WTC11 (cell line): ENCODE data around the gene AQP12A. TPM values are rescaled to one million over a fixed set of nuclear protein-coding genes. Genes with fewer than 3 reads are reported as not detected.
A peak's percentile ranks its signal among the peaks of the same experiment; 100 is the strongest.

Source experiments
- ATAC-seq: fragments of 200-7000 bp; cut with Tn5 transposase; 2 replicates; pipeline ENCODE4 v1.10.0; 2021; ENCODE audit warnings: mild to moderate bottlenecking, moderate library complexity
- CTCF ChIA-PET: fragments of 300-600 bp; sonication (Branson Sonifier 250); formaldehyde crosslinking; loops from one replicate; lab custom pipeline; 2021; ENCODE audit warnings: antibody characterized with exemption; lab: Charles Lee
- POLR2A ChIA-PET: fragments of 350-600 bp; sonication (Branson Sonifier 250); formaldehyde crosslinking; loops from one replicate; lab custom pipeline; 2021; ENCODE audit warnings: antibody characterized with exemption; lab: Charles Lee
- DNase-seq: peaks from one replicate; pipeline ENCODE4 v3.0.0; 2021; ENCODE audit warnings: low spot score
- H3K27ac Mint-ChIP-seq: 2 replicates; pipeline ENCODE4 v1.8.0; 2021; ENCODE audit warnings: mixed read lengths
- H3K27me3 Mint-ChIP-seq: 2 replicates; pipeline ENCODE4 v1.8.0; 2021; ENCODE audit warnings: low read depth, mild to moderate bottlenecking, moderate library complexity, mixed read lengths
- H3K36me3 Mint-ChIP-seq: 2 replicates; pipeline ENCODE4 v1.8.0; 2021; ENCODE audit warnings: mixed read lengths
- H3K4me1 Mint-ChIP-seq: 2 replicates; pipeline ENCODE4 v1.8.0; 2022; ENCODE audit warnings: mixed read lengths
- H3K4me3 Mint-ChIP-seq: 2 replicates; pipeline ENCODE4 v1.8.0; 2021; ENCODE audit warnings: mild to moderate bottlenecking, moderate library complexity, mixed read lengths
- H3K9me3 Mint-ChIP-seq: 2 replicates; pipeline ENCODE4 v1.8.0; 2021; ENCODE audit warnings: mixed read lengths
- CDX4 ChIP-seq: fragments of 250-450 bp; sonication (Bioruptor Pico); IDR thresholded peaks from 2 replicates; pipeline ENCODE4 v1.9.0; 2021; ENCODE audit warnings: moderate library complexity, mild to moderate bottlenecking, inconsistent platforms, borderline replicate concordance
- CREB1 ChIP-seq: sonication (generic); formaldehyde crosslinking; IDR thresholded peaks from 2 replicates; pipeline ENCODE4 v1.8.0; 2023; ENCODE audit warnings: mild to moderate bottlenecking, missing genetic modification reagents
- EMX1 ChIP-seq: fragments of 250-450 bp; sonication (Bioruptor Pico); IDR thresholded peaks from 2 replicates; pipeline ENCODE4 v1.8.0; 2021; ENCODE audit warnings: mild to moderate bottlenecking
- FOXK1 ChIP-seq: sonication (generic); formaldehyde crosslinking; IDR thresholded peaks from 2 replicates; pipeline ENCODE4 v1.8.0; 2022; ENCODE audit warnings: mild to moderate bottlenecking, moderate library complexity, missing genetic modification reagents
- FOXP1 ChIP-seq: sonication (generic); formaldehyde crosslinking; IDR thresholded peaks from 2 replicates; pipeline ENCODE4 v1.8.0; 2022; ENCODE audit warnings: missing genetic modification reagents, mild to moderate bottlenecking, moderate library complexity, borderline replicate concordance
- GABPB1 ChIP-seq: sonication (generic); formaldehyde crosslinking; IDR thresholded peaks from 2 replicates; pipeline ENCODE4 v1.8.1; 2023; ENCODE audit warnings: mild to moderate bottlenecking, missing genetic modification reagents
- JAZF1 ChIP-seq: fragments of 250-450 bp; sonication (Bioruptor Pico); IDR thresholded peaks from 2 replicates; pipeline ENCODE4 v1.9.0; 2021; ENCODE audit warnings: moderate library complexity, mild to moderate bottlenecking, inconsistent platforms
- KAT7 ChIP-seq: sonication (generic); formaldehyde crosslinking; IDR thresholded peaks from 2 replicates; pipeline ENCODE4 v1.8.1; 2023; ENCODE audit warnings: missing genetic modification reagents, mild to moderate bottlenecking, borderline replicate concordance
- MXD4 ChIP-seq: fragments of 250-450 bp; sonication (Bioruptor Pico); IDR thresholded peaks from 2 replicates; pipeline ENCODE4 v1.8.0; 2021; ENCODE audit warnings: mild to moderate bottlenecking, moderate library complexity, borderline replicate concordance
- MYBL2 ChIP-seq: sonication (generic); formaldehyde crosslinking; IDR thresholded peaks from 2 replicates; pipeline ENCODE4 v1.8.1; 2023; ENCODE audit warnings: mild to moderate bottlenecking, moderate library complexity, missing genetic modification reagents
- NFE2L1 ChIP-seq: sonication (generic); formaldehyde crosslinking; IDR thresholded peaks from 2 replicates; pipeline ENCODE4 v1.8.1; 2023; ENCODE audit warnings: missing genetic modification reagents
- SP1 ChIP-seq: sonication (generic); formaldehyde crosslinking; conservative IDR thresholded peaks from 2 replicates; pipeline ENCODE4 v1.8.1; 2022; ENCODE audit warnings: missing genetic modification reagents
- ZBTB21 ChIP-seq: sonication (generic); formaldehyde crosslinking; IDR thresholded peaks from 2 replicates; pipeline ENCODE4 v1.8.1; 2023; ENCODE audit warnings: mild to moderate bottlenecking, missing genetic modification reagents, borderline replicate concordance
- ZNF121 ChIP-seq: sonication (generic); formaldehyde crosslinking; IDR thresholded peaks from 2 replicates; pipeline ENCODE4 v1.8.0; 2023; ENCODE audit warnings: missing genetic modification reagents
- total RNA-seq: library from RNA; stranded (reverse); gene quantifications from 3 replicates; pipeline ENCODE4 v1.2.3, GENCODE V29; 2021
- TF ChIP-seq, protein P1 (sequence below): sonication (generic); formaldehyde crosslinking; IDR thresholded peaks from 2 replicates; pipeline ENCODE4 v1.8.1; 2023; ENCODE audit warnings: mild to moderate bottlenecking, moderate library complexity, missing genetic modification reagents
- TF ChIP-seq, protein P2 (sequence below): sonication (generic); formaldehyde crosslinking; IDR thresholded peaks from 2 replicates; pipeline ENCODE4 v1.8.1; 2023; ENCODE audit warnings: mild to moderate bottlenecking, missing genetic modification reagents, moderate library complexity
- TF ChIP-seq, protein P3 (sequence below): fragments of 250-450 bp; sonication (Bioruptor Pico); IDR thresholded peaks from 2 replicates; pipeline ENCODE4 v1.9.0; 2021; ENCODE audit warnings: mild to moderate bottlenecking, borderline replicate concordance
- TF ChIP-seq, protein P4 (sequence below): sonication (generic); formaldehyde crosslinking; IDR thresholded peaks from 2 replicates; pipeline ENCODE4 v1.8.0; 2022; ENCODE audit warnings: mild to moderate bottlenecking, missing genetic modification reagents
- TF ChIP-seq, protein P5 (sequence below): fragments of 250-450 bp; sonication (Bioruptor Pico); IDR thresholded peaks from 2 replicates; pipeline ENCODE4 v1.9.0; 2021; ENCODE audit warnings: mild to moderate bottlenecking
- TF ChIP-seq, protein P6 (sequence below): fragments of 250-450 bp; sonication (Bioruptor Pico); IDR thresholded peaks from 2 replicates; pipeline ENCODE4 v1.8.0; 2021; ENCODE audit warnings: mild to moderate bottlenecking
- TF ChIP-seq, protein P7 (sequence below): sonication (generic); formaldehyde crosslinking; IDR thresholded peaks from 2 replicates; pipeline ENCODE4 v1.8.1; 2023; ENCODE audit warnings: mild to moderate bottlenecking, missing genetic modification reagents

Gene AQP12A
- total RNA-seq, 1 experiment from 2014 or later = not detected

DNA sequence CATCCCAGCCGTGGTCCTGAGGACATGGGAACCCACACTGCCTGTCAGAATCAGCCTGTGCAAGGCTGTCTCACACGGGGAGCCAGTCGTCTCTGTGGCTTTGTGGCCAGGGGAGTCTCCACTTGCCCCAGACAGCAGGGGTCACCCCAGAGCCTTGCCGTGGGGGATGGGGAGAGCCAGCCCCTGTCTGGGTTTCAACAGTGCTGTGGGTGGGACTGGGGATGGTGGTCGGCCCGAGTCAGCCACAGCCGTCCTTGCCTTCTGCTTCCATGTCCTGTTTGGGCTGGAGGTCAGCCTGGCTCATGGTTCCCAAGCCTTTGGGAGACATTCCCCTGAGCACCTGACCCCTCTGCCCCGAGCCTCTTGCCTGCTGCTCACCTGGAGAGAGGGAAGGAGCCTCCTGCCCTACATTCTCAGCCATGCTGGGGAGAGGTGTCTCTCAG lies 46.8 kb upstream of the AQP12A start:
- no peak overlapping the region for H3K27ac Mint-ChIP-seq
- DNase-seq = no peak
- no peak overlapping the region for H3K4me3 Mint-ChIP-seq
- peaks cover 3% of the 10 kb centered on the region for H3K27me3 Mint-ChIP-seq
- no peaks in the 10 kb centered on the region for H3K9me3 Mint-ChIP-seq
- POLR2A ChIA-PET = no interaction called here
- 0 out of 2 replicates have a peak, but pooled peaks have one; percentile 12 for ATAC-seq
- TF ChIP-seq KAT7 = no peak
- TF ChIP-seq GABPB1 (CRISPR knock-in tag) = no peak
- TF ChIP-seq NFE2L1 = no peak
- no peak for TF ChIP-seq SP1
- no peak for TF ChIP-seq ZNF121 (CRISPR knock-in tag)
- TF ChIP-seq, protein P1, sequence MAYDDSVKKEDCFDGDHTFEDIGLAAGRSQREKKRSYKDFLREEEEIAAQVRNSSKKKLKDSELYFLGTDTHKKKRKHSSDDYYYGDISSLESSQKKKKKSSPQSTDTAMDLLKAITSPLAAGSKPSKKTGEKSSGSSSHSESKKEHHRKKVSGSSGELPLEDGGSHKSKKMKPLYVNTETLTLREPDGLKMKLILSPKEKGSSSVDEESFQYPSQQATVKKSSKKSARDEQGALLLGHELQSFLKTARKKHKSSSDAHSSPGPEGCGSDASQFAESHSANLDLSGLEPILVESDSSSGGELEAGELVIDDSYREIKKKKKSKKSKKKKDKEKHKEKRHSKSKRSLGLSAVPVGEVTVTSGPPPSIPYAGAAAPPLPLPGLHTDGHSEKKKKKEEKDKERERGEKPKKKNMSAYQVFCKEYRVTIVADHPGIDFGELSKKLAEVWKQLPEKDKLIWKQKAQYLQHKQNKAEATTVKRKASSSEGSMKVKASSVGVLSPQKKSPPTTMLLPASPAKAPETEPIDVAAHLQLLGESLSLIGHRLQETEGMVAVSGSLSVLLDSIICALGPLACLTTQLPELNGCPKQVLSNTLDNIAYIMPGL (CRISPR knock-in tag) = no peak
- no peak for TF ChIP-seq CREB1 (CRISPR knock-in tag)
- no peak for TF ChIP-seq MXD4 (CRISPR knock-in tag)
- TF ChIP-seq CDX4 (CRISPR knock-in tag) = no peak
- TF ChIP-seq, all 79 proteins: peak for 0
- H3K4me1 Mint-ChIP-seq = peaks cover 3% of the 10 kb centered on the region; the same call in 1 of the 2 replicates
- H3K36me3 Mint-ChIP-seq = no peaks in the 10 kb centered on the region
- CTCF ChIA-PET = no interaction called here

- H3K4me3 Mint-ChIP-seq = no peak overlapping the region
- H3K27ac Mint-ChIP-seq = no peak overlapping the region
- ChIA-PET POLR2A (no interaction called here), CTCF (no interaction called here)
- no peaks in the 10 kb centered on the region for H3K36me3 Mint-ChIP-seq
- H3K9me3 Mint-ChIP-seq = no peaks in the 10 kb centered on the region
- H3K27me3 Mint-ChIP-seq = peaks cover 3% of the 10 kb centered on the region
- no peak for ATAC-seq
- DNase-seq = no peak
- peaks cover 3% of the 10 kb centered on the region; the same call in 1 of the 2 replicates for H3K4me1 Mint-ChIP-seq
- TF ChIP-seq ZBTB21 (CRISPR knock-in tag) (no peak), JAZF1 (CRISPR knock-in tag) (no peak), MYBL2 (no peak), FOXP1 (CRISPR knock-in tag) (no peak), EMX1 (CRISPR knock-in tag) (no peak), GABPB1 (CRISPR knock-in tag) (no peak), FOXK1 (CRISPR knock-in tag) (no peak), NFE2L1 (no peak)
- TF ChIP-seq, protein P2, sequence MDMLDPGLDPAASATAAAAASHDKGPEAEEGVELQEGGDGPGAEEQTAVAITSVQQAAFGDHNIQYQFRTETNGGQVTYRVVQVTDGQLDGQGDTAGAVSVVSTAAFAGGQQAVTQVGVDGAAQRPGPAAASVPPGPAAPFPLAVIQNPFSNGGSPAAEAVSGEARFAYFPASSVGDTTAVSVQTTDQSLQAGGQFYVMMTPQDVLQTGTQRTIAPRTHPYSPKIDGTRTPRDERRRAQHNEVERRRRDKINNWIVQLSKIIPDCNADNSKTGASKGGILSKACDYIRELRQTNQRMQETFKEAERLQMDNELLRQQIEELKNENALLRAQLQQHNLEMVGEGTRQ (CRISPR knock-in tag) = no peak
- TF ChIP-seq, protein P3, sequence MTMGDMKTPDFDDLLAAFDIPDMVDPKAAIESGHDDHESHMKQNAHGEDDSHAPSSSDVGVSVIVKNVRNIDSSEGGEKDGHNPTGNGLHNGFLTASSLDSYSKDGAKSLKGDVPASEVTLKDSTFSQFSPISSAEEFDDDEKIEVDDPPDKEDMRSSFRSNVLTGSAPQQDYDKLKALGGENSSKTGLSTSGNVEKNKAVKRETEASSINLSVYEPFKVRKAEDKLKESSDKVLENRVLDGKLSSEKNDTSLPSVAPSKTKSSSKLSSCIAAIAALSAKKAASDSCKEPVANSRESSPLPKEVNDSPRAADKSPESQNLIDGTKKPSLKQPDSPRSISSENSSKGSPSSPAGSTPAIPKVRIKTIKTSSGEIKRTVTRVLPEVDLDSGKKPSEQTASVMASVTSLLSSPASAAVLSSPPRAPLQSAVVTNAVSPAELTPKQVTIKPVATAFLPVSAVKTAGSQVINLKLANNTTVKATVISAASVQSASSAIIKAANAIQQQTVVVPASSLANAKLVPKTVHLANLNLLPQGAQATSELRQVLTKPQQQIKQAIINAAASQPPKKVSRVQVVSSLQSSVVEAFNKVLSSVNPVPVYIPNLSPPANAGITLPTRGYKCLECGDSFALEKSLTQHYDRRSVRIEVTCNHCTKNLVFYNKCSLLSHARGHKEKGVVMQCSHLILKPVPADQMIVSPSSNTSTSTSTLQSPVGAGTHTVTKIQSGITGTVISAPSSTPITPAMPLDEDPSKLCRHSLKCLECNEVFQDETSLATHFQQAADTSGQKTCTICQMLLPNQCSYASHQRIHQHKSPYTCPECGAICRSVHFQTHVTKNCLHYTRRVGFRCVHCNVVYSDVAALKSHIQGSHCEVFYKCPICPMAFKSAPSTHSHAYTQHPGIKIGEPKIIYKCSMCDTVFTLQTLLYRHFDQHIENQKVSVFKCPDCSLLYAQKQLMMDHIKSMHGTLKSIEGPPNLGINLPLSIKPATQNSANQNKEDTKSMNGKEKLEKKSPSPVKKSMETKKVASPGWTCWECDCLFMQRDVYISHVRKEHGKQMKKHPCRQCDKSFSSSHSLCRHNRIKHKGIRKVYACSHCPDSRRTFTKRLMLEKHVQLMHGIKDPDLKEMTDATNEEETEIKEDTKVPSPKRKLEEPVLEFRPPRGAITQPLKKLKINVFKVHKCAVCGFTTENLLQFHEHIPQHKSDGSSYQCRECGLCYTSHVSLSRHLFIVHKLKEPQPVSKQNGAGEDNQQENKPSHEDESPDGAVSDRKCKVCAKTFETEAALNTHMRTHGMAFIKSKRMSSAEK (CRISPR knock-in tag) = no peak
- TF ChIP-seq, protein P4, sequence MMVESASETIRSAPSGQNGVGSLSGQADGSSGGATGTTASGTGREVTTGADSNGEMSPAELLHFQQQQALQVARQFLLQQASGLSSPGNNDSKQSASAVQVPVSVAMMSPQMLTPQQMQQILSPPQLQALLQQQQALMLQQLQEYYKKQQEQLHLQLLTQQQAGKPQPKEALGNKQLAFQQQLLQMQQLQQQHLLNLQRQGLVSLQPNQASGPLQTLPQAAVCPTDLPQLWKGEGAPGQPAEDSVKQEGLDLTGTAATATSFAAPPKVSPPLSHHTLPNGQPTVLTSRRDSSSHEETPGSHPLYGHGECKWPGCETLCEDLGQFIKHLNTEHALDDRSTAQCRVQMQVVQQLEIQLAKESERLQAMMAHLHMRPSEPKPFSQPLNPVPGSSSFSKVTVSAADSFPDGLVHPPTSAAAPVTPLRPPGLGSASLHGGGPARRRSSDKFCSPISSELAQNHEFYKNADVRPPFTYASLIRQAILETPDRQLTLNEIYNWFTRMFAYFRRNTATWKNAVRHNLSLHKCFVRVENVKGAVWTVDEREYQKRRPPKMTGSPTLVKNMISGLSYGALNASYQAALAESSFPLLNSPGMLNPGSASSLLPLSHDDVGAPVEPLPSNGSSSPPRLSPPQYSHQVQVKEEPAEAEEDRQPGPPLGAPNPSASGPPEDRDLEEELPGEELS (CRISPR knock-in tag) = no peak
- TF ChIP-seq, protein P5, sequence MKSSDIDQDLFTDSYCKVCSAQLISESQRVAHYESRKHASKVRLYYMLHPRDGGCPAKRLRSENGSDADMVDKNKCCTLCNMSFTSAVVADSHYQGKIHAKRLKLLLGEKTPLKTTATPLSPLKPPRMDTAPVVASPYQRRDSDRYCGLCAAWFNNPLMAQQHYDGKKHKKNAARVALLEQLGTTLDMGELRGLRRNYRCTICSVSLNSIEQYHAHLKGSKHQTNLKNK (CRISPR knock-in tag) = no peak
- TF ChIP-seq, protein P6, sequence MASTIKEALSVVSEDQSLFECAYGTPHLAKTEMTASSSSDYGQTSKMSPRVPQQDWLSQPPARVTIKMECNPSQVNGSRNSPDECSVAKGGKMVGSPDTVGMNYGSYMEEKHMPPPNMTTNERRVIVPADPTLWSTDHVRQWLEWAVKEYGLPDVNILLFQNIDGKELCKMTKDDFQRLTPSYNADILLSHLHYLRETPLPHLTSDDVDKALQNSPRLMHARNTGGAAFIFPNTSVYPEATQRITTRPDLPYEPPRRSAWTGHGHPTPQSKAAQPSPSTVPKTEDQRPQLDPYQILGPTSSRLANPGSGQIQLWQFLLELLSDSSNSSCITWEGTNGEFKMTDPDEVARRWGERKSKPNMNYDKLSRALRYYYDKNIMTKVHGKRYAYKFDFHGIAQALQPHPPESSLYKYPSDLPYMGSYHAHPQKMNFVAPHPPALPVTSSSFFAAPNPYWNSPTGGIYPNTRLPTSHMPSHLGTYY (CRISPR knock-in tag) = no peak
- TF ChIP-seq, protein P7, sequence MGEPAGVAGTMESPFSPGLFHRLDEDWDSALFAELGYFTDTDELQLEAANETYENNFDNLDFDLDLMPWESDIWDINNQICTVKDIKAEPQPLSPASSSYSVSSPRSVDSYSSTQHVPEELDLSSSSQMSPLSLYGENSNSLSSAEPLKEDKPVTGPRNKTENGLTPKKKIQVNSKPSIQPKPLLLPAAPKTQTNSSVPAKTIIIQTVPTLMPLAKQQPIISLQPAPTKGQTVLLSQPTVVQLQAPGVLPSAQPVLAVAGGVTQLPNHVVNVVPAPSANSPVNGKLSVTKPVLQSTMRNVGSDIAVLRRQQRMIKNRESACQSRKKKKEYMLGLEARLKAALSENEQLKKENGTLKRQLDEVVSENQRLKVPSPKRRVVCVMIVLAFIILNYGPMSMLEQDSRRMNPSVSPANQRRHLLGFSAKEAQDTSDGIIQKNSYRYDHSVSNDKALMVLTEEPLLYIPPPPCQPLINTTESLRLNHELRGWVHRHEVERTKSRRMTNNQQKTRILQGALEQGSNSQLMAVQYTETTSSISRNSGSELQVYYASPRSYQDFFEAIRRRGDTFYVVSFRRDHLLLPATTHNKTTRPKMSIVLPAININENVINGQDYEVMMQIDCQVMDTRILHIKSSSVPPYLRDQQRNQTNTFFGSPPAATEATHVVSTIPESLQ (CRISPR knock-in tag) = no peak
These were observed 46.3 kb upstream of the AQP12A start for GRCh38 chr2:240645346-240645745.
